Omental fat pad (tissue), 4 donors: Measurements from ENCODE around the gene NAV3. TPM values are rescaled to one million over a fixed set of nuclear protein-coding genes. Genes with fewer than 3 reads are reported as not detected.

ENCODE experiments used
- ATAC-seq: fragments of 150-250 bp; one replicate; pipeline ENCODE4 v1.9.1; 2016; ENCODE audit warnings: mild to moderate bottlenecking, moderate library complexity; ENCODE audit not compliant: low FRiP score
- DNase-seq: peaks from one replicate; pipeline ENCODE4 v3.0.0-alpha.2; 2019; ENCODE audit warnings: low spot score
- total RNA-seq, 4 donors: library from RNA; depleted of rRNA; stranded (reverse); fragments of >200 nt; gene quantifications; one replicate each; pipeline ENCODE4 v1.1.0, GENCODE V29; 2016
- TF ChIP-seq, protein P1 (sequence below), 3 donors: fragments of 450-650 bp; IDR thresholded peaks; one replicate each; pipeline ENCODE4 v1.5.1; 2016 to 2017; ENCODE audit warnings: antibody characterized with exemption in 3 of 3, mild to moderate bottlenecking in 3 of 3, moderate library complexity in 2 of 3

NAV3 gene
- total RNA-seq, 4 donors from 2014 or later, result 12.5 to 24.3 (median 15.3) TPM

- DNase-seq, result no peak
- no peak for ATAC-seq
- TF ChIP-seq, protein P1, sequence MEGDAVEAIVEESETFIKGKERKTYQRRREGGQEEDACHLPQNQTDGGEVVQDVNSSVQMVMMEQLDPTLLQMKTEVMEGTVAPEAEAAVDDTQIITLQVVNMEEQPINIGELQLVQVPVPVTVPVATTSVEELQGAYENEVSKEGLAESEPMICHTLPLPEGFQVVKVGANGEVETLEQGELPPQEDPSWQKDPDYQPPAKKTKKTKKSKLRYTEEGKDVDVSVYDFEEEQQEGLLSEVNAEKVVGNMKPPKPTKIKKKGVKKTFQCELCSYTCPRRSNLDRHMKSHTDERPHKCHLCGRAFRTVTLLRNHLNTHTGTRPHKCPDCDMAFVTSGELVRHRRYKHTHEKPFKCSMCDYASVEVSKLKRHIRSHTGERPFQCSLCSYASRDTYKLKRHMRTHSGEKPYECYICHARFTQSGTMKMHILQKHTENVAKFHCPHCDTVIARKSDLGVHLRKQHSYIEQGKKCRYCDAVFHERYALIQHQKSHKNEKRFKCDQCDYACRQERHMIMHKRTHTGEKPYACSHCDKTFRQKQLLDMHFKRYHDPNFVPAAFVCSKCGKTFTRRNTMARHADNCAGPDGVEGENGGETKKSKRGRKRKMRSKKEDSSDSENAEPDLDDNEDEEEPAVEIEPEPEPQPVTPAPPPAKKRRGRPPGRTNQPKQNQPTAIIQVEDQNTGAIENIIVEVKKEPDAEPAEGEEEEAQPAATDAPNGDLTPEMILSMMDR (IDR thresholded peaks at IDR 0.05), result no peak
Measured at GRCh38 chr12:78229591-78230101, 399.0 kb downstream of the NAV3 start.

DNA sequence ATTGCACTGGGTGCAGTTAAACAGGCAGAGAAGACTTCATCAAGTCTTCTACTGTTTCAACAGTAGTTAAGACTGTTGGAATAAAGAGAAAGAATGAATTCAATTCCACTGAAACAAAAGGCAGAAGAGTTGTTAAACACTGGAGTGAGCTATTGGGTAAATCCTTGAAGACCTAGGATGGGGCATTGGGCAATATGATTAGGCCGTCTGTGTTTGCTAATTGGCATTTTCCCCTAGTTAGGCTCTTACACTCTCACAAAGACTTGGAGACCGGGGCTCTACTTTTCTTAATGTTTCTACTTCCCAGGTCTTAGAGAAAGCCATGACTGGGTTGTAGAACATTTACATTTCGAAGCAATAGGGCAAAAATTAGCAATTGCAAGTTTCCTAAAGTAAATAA lies 402.1 kb downstream of the NAV3 start:
- no peak for DNase-seq
- no peak for ATAC-seq
- TF ChIP-seq, protein P1 (IDR thresholded peaks at IDR 0.05), result no peak

GRCh38 chr12:78236264-78236663 lies 405.6 kb downstream of the NAV3 start:
- TF ChIP-seq, protein P1 (IDR thresholded peaks at IDR 0.05), result no peak
- ATAC-seq (no peak), DNase-seq (no peak)

DNA sequence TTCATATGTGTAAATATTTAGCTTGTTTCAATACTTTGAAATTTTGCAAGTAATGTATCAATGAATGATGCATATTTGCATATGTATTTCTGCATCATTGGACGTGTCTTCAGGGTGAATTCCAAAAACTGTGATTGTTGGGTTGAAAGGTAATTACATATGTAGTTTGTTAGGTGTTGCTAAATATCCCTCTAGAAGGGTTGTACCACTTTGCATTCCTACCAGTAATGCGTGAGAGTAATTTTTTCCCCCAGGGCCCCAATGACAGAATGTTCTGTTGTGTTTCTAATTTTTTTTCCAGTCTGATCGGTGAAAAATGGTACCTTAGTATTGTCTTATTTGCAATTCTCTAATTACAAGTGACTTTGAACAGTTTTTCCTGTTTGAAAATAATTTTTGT lies 408.9 kb downstream of the NAV3 start:
- ATAC-seq, result no peak
- DNase-seq, result no peak
- TF ChIP-seq, protein P1 (IDR thresholded peaks at IDR 0.05), result no peak

GRCh38 chr12:78240827-78241226 lies 410.1 kb downstream of the NAV3 start:
- ATAC-seq (no peak), DNase-seq (no peak)
- TF ChIP-seq, protein P1 (IDR thresholded peaks at IDR 0.05), result no peak

DNA sequence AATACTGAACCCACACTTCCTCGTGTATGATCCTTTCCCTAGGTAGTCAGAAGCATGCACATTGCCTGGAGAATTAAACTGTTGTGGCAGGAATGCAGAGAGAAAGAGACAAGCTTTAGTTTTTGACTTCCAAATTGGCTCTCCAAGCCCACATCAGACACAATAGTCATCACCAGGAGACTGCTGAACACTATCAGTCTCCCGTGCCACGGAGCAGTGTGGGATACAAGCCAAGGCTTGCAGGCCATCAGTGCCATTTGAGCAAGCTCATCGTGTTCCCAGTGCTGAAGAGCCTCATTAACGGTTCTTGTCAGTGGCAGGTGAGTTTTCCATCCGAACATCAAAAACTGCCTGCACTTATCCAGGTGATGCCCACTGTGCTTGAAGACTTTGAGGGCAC lies 410.8 kb downstream of the NAV3 start:
- DNase-seq (no peak), ATAC-seq (no peak)
- TF ChIP-seq, protein P1 (IDR thresholded peaks at IDR 0.05), result no peak

DNA sequence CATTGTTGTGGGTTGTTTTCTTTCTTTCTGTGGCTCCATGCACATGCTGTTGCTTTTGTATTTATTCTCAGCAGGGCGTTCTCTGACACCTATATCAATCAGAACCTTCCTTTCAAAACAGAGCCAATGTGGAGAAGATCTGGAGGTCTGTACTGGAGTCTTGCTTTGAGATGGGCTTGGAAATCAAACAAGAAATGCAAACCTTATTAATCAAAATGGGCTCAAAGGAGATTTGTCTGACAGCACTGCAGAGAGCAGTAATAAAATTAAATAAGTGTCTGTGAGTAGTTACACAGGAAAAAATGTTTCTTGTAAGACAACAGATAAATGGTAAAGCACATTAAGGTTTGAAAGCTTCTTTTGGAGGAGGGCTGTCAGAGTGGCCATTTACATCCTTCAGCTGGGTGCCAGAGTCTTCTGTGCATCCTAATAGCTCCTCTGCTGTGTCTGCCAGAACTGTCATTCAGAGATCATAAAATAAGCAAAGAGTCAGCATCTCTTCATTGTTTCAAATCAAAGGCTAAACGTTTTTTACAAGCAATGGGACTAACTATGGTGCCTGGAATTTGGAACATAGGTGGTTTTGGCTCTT lies 414.3 kb downstream of the NAV3 start:
- DNase-seq (no peak), ATAC-seq (no peak)
- TF ChIP-seq, protein P1 (IDR thresholded peaks at IDR 0.05), result no peak
